DMS53 (cell line): ENCODE data around the gene CD164L2.
A peak's percentile ranks its signal among the peaks of the same experiment; 100 is the strongest.

Experiments used
- DNase-seq: peaks from one replicate; lab custom pipeline; 2025; lab: John Stamatoyannopoulos, UW

CD164L2 gene

DNA sequence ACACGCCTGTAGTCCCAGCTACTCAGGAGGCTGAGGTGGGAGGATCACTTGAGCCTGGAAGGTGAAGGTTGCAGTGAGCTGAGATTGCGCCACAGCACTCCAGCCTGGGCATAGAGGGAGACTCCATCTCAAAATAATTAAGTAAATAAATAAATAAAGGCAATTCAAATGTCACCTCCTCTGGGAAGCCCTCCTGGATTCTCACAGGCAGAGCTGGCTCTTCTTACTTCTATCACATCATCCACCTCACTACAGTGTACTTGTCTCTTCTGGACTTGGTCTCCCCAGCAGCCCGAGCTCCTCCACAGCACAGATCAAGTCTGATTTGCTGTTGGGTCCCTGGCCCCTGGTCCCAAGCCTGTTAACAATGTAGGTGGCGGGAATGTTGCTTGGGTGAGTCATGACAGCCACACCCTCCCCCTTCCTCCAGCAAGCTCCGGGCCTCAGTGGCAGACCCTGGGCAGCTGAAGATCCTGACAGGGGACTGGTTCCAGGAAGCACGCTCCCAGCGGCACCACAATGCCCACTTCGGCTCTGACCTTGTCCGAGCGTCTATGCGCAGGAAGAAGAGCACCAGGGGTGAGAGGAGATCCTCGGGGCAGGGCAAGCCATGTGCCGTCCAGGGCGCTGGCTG is 36.0 kb downstream of the CD164L2 start:
- DNase-seq, result no peak

DNA sequence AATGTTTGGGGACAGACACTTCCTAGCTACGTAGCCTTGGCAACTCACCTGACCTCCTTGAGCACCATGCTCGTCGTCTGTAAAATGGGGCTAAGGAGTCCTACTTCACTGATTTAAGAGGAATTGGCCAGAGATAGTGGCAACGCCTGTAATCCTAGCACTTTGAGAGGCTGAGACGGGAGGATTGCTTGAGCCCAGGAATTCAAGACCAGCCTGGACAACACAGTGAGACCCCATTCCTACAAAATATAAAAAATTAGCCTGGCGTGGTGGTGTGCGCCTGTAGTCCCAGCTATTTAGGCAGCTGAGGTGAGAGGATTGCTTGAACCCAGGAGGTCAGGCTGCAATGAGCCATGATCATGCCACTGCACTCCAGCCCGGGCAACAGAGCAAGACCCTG is 36.8 kb downstream of the CD164L2 start:
- DNase-seq, result no peak

DNA sequence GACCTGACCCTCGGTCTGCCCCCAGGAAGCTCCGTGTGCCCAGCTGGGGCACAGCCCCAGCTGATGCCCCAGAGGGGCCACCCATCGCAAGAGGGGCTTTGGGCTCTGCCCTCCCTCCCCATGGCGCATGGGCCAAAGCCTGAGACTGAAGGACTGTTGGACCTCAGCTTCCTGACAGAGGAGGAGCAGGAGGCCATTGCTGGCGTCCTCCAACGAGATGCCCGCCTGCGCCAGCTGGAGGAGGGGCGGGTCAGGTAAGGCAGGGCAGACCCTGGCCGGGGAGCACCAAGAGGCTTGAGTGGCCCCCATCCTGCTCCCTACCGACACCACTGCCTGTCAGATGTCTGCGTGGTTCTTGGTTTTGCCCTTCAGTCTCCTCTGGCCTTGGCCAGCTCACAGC is 37.9 kb downstream of the CD164L2 start:
- no peak for DNase-seq

DNA sequence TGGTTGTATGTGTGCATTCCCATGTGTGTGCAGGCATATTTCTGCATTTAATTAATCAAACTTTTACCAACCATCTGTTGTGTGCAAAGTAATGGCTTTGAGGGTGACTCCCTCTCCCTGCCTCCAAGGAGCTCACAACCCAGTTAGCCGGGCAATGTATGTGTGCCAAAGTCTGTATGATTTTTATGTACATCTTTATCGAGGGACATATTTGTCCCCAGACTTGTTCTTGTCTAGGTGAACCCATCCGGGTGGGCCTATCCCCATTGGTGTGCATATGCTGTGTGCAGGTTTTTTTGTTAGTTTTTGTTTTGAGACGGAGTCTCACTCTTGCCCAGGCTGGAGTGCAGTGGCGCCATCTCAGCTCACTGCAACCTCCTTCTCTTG is 39.5 kb downstream of the CD164L2 start:
- DNase-seq, result no peak

DNA sequence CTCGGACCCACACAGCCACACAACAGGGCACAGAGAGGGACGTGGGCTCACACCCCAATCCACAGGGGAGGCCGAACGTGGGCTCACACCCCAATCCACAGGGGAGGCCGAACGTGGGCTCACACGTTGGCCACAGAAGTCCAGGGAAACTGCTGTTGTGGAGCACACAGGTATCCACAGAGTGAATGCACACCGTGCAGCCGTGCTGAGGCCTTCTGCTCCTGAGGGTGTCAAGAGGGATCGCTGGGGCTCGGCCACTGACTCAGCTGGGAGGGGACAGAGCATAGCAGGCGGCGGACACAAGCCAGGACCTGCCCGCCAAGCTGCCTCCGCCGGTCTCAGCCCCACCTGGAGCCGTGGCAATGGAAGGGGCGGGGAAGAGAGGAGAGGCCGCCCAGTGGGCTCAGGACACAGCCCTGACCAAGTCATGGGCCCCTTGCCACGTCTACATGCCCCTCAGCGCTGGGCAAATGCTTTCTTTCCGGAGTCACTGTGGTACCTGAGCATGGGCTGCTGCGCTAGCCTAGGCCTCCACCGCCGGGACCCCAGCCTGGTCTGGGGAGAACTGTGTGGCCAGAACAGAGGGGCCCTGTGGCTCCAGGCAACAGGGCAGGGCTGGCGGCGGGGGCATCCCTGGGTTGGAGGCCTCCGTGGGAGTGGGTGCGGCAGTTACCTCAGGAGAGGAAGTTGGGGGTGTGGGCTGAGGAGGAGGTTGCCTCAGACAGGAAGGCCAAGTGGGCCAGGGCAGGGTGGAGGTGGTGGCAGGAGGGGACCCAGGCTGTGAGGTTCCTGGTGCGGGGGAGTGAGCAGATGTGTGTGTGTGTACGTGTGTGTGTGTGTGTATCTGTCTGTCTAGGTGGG is 40.1 kb downstream of the CD164L2 start:
- peak; percentile 89 for DNase-seq

DNA sequence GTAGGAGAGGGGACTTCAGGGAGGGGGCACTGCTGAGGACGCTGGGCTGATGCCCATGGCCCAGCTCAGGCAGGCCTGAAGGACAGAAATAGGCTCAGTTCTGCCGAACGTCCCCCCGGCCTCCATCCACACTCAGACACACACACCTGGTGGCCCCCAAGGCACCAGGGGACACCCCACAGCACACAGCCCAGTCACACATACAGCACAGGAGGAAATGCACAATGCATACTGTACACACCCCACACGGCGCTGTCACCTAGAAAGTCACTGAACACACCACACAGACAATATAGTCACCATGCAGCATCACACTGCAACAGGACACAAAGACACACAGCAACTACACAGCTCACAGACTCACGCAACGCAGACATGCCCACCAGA is 40.7 kb downstream of the CD164L2 start:
- DNase-seq, result peak; percentile 60

DNA sequence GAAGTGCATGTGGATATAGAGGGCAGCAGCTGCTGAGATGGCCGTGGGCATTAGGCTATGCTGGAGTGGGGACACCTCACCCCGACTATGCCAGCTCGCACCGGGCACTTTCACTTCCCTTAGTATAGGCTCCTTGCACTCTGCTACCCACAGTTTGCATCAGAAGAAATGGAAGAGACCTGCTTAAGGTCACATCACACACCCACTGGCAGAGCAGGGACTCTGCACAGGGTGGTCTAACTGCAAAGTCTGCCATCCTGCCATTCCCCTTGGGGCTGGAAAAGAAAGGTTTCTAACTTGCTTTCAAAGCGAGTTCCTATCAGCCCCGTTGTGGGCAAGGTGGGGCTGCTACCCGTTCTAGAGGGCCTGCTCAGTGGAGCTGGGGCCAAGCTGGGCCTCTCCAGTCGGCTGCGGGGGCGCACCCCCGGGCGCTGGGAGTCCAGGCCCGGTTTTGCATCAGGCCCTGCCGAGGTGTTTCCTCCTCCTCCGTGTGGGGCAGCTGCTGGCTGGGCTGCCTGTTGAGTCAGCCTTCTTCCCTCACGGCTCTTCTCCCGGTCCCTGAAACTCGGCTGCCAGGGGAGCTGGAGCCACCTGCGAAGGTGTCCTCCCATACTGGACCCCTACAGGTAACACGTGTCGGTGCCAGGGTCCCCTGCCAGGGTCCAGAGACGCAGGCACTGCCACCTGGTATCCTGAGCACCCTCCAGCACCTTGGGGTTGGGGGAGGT is 41.4 kb downstream of the CD164L2 start, which contains the start of gene SYTL1:
Gene SYTL1, plus strand, starts transcription at position 498 of the 728 bp plus-strand sequence. CDS start 3,313 bp downstream, outside the sequence.
- DNase-seq, result peak; percentile 93

DNA sequence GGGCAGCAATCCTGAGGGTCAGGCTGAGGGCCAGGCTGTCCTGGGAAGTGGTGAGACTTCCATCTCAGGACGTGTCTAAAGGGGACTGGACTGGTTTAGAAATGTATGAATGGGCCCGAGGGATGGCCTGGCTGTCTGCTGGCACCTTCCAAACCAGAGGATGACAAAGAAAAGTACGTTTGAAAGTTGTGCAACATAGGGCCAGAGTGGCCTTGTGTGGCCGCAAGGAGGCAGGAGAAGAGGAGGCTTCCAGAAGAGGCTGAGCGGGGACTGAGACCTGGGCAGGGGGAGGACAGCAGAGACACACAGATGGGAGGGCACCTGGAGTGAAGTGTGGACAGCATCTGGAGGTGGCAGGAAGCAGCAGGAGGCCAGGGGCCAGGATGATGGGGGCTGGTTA is 43.9 kb downstream of the CD164L2 start:
- no peak for DNase-seq

DNA sequence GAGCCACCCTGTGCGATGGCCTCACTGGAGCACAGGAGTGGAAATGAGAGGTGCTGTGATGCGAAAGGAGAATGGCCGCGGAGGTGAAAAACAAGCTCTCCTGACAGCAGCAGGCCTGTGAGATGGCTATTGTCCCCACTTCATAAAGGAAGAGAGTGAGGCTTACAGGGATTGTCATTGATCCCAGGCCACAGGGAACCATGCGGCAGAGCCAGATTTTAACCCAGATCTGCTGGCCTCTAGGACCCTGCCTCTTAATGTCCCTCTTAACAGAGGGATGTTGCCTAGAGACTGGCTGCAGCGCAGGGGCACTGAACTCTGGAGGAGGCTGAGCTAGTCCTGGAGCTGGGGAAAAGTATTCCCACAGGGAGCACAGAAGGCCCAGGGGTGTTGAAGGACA is 44.4 kb downstream of the CD164L2 start:
- DNase-seq, result no peak

DNA sequence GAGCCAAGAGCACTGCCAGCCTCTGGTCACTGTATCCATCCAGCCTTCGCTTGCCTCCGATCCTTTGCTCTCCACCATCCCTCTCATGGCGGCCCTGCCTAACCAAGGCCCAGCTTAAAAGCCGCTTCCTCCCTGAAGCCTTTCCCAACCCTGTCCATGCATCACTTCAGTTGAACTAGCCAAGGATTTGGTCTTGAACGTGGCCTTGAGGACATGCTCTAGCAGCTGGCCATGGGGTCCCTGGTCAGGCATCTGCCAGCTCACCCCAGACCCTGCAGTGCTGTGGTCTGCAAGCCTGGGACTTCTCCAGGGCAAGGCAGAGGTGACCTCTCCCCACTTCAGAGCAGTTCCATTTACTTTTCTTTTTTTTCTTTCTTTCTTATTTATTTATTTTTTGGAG is 46.4 kb downstream of the CD164L2 start:
- DNase-seq, result no peak

DNA sequence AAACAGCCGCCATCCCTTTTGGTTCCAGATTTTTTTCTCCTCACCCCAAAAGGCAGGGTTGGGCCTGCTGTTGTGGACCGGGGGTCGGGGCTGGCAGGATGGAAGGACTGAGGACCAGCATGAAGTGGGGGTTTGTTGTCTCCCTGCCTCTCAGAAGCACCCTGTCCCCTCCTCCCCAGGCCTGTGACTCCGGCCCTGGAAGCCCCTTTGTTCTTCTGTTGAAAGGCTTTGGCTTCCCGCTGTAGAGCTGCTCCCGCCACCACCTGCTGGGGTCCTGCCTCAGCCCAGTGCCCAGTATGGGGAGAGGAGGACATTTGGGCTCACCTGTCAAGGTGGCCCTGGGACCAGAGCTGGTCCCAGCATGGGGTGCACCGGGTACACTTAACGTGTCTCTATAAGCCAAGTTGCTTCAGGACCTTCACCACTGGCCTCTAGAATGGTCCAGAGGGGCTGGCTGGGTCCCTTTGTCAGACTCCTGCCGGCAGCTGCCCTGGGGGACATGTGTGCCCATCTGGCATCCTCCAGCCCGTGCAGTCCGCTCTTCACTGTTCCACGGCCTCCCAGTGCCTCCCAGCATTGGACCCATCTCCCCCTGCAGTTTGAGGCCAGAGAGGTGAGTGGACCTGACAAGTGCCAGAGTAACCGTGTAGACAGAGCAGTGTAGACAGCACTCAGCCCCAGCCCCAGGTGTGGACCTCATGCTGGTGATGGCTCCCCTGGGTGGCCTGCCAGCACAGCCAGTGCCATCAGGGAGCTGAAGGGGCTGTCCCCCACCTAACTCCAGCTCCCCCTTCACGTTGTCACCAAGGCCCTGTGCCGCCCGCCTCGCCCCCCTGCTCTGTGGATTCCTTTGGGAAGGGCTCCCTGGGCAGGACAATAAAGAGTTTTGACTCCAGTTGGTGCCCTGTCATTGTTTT is 47.4 kb downstream of the CD164L2 start:
- no peak for DNase-seq

DNA sequence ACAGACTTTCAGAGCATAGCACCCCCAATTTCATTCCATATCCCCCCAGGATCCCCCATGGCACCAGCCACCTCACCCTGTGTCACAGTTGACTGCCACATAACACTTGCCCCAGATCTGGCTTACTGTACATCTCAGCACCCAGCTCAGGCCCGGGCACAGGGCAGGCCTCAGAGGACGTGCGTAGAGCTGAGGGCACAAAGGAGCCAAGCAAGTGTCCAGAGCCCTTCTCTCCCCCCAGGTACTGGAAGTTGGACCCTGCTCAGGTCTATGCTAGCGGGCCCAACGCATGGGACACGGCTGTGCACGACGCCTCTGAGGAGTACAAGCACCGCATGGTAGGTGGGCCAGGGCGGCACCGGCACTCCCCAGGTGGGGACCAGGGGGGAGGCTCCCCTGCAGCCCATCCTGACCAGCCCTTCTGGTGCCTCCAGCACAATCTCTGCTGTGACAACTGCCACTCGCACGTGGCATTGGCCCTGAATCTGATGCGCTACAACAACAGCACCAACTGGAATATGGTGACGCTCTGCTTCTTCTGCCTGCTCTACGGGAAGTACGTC is 49.3 kb downstream of the CD164L2 start:
- DNase-seq, result no peak

DNA sequence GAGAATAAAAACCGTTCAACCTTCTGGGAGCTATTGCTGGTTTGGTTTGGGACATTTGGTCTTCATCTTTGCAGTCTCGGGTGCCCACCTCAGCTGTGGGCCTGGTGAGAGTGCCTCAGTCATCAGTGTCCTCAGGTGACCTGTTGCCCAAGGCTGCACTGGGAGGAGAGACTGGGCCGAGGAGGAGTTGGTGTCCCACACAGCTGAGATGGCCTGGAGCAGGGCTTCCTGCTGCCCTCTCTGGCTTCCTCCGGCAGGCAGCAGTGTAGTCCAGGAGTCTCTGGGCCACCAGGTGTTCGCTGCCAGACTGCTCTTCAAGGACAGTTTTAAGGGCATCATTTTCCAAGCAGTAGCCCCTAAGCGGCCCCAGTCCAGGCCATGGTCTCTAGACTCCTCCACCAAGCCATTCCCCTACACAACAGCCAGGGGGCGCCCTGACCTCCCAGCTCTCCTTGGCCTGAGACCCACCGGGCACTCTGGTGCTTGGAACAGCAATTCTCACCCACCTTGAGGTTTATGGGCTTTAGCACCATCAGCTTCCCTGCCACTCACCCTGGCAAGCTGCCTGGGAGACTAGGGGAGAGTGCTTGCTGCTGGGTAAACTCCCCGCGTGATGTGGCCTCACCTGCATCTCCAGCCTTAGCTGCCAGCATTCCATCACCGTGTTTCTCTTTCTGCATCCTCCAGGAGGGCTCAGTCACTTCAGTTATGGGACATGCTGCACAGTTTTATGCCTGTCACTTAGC is 50.4 kb downstream of the CD164L2 start:
- peak; percentile 65 for DNase-seq

DNA sequence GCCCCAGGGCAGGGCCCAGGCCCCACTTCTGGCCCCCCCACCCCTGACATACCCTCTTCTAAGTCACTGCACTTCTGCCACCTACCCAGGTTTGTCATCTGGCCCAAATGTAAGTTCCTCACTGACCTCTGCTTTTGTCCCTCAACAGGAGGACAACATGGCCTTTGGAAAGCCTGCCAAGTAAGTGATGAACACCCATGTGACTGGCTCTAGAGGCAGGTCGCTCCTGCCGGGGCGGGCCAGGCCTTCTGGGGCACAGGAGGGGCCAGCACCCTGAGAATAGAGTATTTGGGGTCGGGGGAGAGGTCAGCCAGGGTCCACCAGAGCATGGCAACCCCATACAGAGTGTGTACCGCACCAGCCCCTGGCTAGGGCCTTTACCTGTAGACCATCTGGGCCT is 51.2 kb downstream of the CD164L2 start:
- no peak for DNase-seq

DNA sequence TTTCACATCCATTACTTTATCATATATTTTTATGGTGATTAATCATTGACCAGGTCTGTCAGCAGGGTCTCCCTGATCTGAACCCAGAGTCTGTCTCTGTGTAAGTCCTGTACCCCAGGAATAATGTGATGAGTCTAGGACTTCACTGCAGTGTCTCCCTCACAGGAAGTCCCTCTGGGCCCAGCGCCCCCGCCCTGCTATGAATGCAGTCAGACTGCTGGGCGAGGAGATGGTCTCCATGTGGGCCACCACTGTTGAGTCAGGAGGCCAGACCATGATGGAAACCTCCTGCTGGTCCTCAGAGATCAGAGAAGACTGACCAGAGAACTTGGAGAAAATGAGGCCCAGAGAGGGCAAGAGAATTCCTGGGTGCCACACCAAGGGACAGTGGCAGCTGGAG is 51.7 kb downstream of the CD164L2 start:
- DNase-seq, result no peak

DNA sequence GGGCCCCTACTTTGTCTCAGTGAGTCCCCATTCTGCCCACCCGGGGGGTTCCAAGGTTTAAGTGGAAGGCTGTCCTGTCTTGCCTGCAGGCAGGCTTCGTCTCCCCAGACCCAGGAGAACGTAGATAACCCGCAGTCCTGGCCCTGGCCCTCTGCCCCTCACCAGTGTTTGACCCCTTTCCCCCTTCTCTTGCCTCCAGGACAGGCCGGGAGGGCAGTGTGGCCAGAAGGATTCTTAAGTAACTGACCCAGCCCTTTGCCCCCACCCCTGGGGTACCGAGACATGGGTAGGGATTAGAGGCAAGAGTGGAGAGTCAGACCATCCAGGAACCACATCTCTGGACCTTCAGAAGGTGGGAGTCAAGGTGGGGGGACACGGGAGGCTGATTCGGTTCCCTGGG is 52.3 kb downstream of the CD164L2 start:
- no peak for DNase-seq
